Measurements from ENCODE around the gene ZNF555.

GRCh38 chr19:2905918-2906519 is 64.7 kb downstream of the ZNF555 start:
- TF ChIP-seq CTCF (IDR thresholded peaks at IDR 0.05) (no peak), EP300 (IDR thresholded peaks at IDR 0.05) (no peak)

Measured in esophagus muscularis mucosa (tissue), 3 donors.